Activated CD8-positive, alpha-beta memory T cell treated with anti-CD3 and anti-CD28 coated beads, Interleukin-2, amount 50 U/mL, for 48 hours (primary cell): ENCODE data around the gene DNAAF5.
A peak's percentile ranks its signal among the peaks of the same experiment; 100 is the strongest.

ENCODE experiments used
- DNase-seq: peaks from one replicate; pipeline ENCODE4 v3.0.0-alpha.2; 2020

Gene DNAAF5

DNA sequence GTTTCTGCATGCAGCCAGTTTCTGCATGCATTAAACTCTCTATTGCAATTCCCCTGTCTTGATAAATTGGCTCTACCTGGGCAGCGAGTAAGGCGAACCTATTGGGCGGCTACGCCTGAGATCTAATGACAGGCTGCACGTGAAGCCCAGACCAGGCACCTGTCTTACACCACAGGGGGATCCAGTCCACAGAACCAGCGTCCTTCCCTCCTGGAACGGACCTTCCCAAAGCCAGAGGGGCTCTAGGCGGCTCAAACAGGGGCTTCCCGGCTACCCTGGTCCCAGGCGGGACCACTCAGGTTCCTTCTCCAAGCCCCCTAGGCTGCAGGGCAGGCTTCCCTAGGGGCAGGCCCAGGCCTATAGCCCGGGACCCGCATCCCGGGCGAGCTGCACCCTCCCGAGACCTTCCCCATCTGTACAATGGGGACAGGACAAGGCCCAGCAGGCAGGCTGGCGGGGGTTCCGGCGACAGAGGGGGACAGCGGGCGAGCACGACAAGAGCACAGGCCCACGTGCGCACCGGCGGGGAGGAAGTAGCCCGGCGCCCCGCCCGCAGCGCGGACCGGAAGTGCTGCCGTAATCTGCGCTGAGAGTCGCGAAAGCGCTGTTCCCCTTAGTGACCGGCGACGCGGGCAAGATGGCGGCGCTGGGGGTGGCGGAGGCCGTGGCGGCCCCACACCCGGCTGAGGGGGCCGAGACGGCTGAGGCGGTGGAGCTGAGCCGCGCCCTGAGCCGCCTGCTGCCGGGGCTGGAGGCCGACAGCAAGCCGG, at the start of gene DNAAF5:
Gene DNAAF5, plus strand, starts transcription at position 616 of the 770 bp plus-strand sequence. Its CDS starts 22 bp downstream, at position 638.
- DNase-seq = peak; percentile 94

DNA sequence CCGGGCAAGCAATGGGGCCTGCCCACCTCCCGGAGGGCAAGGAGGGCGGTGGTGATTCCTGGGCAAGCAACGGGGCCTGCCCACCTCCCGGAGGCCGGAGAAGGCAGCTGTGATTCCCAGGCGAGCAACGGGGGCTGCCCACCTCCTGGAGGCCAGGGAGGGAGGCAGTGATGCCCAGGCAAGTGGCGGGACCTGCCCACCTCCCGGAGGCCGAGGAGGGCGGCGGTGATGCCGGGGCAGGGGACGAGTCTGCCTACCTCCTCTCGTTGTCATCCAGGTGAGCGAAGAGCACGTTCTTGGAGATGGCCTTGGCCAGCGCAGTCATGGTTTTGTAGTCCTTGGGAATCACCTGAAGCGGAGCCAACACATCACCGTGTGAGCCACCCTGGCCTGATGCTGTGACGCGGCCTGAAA, 49.5 kb upstream of the DNAAF5 start:
- no peak for DNase-seq

DNA sequence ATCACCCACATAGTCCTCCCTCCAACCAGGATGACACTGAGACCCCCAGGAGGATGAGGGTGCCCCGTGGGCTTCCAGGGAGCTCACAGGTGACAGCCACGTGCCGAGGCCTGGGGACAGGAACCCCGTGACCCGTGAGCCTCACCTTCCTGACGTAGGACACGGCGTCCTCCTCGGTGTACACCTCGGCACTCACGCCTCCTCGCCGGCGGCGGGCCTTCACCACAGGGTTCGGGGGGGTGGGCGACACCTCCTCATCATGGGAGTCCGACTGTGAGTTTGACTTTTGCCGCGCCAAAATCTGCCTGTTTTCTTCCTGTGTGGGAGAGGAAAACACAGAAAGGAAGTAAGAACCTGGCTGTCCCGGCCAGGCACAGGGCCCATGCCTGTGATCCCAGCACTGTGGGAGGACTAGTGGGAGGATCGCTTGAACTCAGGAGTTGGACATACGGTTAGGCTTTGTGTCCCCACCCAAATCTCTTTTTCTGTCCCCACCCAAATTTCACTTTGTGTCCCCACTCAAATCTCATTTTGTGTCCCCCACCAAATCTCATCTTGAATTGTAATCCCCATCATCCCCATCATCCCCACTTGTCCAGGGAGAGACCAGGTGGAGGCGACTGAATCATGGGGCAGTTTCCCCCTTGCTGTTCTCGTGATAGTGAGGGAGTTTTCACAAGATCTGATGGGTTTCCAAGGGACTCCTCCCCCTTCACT, 45.9 kb upstream of the DNAAF5 start:
- DNase-seq = no peak

DNA sequence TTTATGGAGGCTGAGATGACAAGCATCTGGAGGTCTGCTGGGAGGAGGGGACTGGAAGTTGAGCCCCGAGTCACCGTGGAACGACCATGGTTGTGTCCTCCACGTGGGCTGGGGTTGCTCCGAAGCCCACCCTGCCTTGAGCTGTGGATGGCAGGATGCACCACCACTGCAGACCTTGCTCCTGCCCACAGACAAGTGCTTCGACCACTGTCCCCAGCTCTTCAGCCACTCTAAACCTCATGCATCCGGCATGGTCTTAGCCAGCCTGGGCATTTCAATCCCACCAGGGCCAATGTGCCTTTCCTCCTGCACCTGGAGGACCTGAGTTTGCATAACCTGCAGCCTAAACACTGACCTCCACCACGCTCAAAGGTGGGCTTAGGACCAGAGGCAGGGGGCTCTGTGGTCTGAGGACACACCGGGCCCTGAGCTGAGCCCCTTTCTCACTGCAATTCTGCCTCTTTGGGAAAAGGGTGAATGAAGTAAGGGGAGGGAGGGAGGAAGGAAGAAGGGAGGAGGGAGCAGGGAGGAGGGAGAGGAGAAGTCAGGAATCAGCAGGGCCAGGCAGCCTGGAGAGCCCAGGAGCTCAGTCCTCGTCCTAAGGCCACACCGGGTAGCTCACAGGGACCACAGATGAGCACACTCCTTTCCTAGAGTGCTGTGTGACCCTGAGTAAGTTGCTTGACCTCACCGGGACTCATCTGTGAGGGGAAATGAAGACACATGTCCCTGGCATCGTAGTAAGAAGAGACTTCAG, 44.8 kb upstream of the DNAAF5 start:
- DNase-seq = no peak

DNA sequence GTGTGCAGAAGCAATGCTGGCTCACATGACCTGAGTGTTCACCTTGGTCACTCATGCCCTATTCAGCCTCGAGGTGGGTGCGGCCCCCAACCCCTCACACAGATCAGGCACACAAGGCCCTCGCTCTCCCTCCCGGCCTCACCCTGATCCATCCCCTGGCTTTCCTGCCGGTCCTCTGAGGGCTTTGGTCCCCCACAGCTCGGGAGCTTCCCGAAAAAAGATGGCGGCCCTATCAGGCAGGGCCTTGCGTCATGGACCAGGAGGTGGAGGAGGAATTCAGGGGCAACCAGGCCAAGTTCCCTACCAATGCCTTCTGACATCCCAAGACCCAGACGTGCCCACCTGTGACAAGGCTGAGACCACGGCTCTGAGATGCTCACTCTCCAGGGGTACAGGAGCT, 43.7 kb upstream of the DNAAF5 start:
- DNase-seq = no peak

DNA sequence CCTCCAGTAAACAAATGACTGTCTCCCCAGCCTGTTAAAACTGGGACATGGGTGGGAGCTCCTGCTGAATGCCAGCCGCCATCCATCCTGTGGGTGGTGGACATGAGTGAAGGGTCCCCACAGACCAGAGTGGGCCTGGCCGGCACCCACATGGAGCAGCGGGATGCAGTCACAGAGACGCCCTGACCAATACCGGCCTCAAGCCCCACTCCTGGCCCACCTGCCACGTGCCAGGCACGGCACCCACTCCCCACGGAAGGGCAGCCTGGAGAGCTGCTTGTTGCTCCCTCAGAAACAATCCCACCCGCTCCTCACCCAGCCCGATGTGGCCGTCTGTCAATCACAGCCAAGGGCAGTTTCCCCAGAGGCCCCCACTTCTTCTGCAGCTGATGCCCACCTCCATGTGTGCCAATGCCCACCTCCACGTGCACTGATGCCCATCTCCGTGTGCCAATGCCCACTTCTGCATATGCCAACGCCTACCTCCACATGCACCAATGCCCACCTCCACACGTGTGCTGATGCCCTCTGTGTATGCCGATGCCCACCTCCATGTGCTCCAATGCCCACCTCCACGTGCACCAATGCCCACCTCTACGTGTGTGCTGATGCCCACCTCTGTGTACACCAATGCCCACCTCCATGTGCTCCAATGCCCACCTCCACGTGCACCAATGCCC, 42.8 kb upstream of the DNAAF5 start:
- no peak for DNase-seq

DNA sequence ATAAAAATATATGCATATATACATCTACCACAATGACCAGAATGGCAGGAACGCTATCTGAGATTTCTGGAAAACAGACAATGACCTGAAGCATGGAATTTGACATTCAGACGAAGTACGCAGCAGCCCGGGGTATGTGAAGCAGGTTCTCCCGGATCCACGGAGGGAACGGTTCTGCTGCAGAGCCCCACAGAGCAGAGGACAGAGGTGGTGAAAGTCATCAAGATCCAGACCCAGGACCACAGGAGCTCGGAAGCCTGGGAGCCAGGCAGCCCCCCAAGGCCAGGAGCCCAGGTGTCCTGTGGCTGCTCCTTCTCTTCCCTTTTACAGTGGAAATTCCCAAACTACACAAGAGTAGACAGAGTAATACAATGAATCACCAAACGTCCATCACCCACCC, 42.1 kb upstream of the DNAAF5 start:
- no peak for DNase-seq

DNA sequence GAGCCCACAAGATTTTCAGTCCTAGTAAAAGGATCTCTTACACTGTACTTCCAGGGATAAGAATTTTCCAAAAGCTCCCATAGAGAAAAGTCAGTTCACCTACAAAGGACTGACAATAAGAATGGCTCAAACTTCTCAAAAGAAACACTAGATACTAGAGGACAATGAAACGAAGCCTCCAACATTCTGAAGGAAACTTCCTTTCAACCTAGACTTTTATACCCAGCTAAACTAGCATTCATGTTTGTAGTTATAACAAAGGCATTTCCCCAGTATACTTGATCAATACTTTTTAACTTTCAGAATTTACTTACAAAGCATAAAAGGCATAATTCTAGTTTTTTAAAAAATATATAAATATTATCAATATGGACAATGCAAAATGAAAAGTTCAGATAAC, 41.0 kb upstream of the DNAAF5 start:
- no peak for DNase-seq

DNA sequence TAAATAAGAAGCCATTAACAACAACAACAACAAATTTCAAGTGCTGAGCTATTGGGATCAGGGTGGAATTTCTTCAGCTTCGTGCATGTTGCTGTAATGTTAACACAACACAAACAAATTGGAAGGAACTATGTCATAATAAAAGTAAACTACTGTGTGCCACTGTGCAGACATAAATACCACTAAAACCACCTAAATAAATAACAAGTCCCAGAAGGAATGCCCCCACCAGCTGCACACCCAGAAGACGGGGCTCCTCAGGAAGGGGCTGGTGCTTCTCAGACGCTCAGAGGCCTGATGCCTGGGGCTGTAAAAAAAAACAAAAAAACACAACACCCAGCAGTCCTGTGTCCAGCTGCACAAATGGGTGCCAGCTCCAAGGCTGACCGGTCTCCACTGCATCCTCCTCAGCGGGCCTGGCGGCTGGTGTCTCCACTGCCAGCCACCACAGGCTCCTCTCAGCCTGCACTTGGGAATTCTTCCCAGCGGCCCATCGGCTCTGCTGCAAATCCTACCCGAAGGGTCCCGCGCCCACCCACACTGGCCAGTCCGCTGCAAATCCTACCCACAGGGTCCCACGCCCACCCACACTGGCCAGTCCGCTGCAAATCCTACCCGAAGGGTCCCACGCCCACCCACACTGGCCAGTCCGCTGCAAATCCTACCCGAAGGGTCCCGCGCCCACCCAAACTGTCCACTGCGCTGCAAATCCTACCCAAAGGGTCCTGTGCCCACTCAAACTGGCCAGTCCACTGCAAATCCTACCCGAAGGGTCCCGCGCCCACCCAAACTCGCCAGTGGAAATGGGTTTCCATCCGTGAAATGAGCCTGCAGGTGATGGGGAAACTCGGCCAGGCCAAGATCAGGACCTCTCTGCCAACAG, 35.8 kb upstream of the DNAAF5 start:
- no peak for DNase-seq

DNA sequence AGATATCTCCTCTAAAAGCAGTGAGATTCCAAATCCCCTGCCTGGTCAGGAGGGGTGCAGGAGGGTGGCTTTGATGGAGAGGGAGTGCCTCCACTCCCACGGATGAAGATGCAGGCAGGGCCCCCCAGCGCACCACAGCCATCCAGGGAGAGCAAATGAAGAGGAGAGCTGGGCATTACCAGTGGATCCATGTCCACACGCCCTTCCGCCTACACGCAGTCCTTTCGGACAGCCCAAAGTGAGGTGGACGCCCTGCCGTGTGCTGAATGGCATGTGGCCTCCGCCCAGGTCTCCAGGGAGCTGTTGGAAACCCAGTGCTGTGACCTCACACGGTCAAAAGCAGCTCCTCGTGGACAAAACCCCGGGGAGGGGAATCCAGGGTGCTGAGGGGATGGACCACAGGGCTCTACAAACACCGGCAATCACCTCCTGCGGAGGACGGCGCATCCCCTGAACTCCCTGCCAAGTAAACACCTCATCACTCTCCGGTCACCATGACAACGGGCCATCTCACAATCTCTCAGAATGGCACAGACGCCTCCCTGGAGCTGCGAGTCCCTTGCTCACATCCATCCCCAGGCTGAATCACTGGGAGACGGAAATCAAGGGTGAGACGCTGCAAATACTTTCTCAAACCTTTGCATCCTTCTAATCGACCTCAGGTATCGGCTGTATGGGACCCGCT, 35.0 kb upstream of the DNAAF5 start:
- no peak for DNase-seq

DNA sequence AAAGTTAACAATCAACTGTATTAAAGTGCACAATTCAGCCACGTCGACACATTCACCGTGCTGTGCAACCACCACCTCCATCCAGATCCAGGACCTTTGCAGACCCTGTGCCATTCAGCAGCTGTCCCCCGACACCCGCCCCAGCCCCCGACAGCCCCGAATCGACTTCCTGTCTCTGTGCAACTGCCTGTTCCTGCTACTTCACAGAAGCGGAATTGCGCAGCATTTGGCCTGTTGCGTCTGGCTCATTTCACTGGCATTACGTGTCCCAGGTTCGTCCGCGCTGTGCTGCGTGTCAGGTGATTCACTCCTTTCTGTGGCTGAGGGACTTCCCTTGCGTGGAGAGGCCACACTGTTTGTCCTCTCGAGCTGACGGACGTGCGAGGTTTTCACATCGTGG, 33.2 kb upstream of the DNAAF5 start:
- DNase-seq = no peak

DNA sequence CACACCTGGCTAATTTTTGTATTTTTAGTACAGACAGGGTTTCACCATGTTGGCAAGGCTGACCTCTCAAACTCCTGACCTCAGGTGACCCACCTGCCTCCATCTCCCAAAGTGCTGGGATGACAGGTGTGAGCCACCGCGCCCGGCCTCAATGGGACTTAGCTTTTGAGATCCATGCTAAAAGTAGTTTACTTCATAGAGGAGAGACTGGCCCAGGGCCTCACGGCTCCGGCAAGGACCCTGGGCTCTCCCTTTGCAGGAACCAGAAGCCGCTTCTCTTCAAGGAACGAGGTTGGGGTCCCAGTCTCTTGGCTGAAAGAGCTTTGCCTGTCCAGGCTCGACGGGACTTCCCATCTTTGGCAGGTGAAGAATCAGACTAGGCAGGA, 30.1 kb upstream of the DNAAF5 start:
- no peak for DNase-seq

DNA sequence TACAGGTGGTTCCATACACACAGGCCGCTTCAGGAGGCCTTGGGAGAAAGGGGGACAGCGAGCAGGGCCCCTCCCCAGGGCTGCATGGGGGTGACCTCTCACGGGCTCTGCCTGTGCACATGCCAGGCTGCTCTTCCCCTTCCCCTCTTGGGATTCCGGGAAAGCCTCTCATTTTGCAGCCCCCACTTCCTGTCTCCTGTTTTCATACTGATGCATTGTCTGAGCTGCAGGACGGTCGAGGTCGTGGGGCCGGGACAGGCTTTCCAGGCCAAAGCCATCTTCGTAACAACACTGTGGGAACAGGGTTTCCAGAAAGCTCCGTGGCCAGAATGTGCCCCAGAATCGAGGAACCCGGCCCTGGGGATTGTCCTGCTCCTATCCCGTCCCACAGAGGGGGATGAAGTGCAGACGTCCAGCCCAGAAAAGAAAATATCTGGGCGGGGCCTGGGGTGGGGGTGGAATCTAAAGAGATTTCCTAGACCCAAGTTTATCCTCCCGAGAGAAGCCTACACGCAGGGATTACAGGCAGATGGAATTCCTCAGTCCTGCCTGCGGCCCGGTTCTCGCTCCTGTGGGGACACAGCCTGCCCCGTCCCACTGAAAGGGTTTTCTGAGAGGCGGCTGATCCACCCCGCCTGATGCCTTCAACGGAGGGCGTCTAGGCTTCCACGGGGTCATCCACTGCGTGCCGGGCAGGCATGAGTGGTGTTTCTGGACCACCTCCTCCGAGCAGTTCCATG, 29.5 kb upstream of the DNAAF5 start:
- no peak for DNase-seq

DNA sequence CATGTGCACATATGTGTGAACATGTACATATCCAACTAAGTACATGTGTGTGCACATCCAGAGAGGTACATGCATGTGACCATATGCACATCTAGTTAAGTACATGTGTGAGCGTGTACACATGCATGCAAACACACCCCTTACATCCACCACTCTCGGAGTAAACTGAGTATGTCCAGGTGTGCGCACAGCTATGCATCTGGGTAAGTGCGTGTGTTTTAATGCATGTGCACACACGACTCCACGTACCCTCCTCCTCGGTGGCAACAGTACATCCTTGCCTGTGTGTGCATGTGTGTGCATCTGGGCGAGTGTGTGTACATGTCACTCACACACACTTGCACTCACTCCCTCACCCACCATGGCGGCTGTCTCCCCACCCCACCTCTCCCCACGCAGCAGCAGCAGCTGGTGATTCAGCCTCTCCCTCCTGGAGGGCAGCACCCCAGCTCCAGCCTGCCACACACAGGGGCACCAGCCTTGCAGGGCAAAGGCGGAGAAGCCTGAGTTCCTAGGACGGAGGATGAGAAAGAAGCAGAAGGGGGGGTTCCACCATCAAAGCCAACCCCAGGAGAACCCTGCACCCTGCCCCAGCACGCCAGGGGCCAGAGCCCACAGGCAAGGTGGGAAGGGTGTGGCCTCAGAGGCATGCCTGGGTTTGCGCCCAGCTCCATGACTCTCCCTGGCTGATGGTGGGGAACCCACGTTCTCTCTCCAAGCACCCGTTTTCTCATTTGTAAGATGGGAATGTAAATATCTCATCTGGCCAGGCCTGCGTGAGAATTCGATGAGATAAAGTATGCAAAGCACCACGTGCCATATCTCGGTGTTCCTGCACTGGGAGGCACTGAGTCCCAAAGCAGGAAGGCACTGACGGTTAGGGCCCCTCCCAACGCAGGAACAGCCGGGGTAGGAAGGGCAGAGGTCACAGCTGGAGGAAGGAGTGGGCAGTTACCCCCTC, 27.7 kb upstream of the DNAAF5 start:
- no peak for DNase-seq

DNA sequence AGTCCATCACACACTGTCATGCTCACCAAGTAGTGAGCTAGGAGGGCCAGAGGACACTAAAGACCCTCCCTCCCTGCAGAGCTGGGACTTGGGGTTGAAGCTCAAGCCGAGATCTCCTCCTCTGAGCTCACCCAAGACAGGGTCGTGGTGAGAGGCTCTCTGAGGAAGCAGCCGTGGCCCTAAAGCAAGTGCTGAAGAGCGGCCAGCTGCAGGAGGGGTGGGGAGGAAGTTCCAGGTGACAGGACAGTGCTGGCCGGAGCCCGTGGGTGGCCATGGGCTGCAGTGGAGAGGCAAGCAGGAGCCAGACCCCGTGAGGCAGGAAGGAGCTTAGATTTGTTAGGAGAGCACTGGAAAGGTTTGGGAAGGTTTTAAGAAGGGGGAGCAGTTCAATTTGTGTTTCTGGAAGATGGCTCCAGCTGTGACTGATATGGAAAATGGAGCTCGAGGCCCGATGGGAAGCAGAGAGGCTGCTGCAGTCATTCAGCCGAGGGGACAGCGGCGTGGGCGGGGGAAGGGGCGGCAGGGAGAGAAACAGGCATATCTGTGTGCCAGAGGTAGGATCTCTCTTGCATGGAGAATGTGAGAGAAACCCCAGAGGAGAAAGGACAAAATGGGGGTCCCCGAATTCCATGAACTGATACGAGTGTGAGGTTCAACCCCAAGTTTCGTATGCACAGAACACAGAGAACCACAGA, 26.9 kb upstream of the DNAAF5 start:
- no peak for DNase-seq

DNA sequence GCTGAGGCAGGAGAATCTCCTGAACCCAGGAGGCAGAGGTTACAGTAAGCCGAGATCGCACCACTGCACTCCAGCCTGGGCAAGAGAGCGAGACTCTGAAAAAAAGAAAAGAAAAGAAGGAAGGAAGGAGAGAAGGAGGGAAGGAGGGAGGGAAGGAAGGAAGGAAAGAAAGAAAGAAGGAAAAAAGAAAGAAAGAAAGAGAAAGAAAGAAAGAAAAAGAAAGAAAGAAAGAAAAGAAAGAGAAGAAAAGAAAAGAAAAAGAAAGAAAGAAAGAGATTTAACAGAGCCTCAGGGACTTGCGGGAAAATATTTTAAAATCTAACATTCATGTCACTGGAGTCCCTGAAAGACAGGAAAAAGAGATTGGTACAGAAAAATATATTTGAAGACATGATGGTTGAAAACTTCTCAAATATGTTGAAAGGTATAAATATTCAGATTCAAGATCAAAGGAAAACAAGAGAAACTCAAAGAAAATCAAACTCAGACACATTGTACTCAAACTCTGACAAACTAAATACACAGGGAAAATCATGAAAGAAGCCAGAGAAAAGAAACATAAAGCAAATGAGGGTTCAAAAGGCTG, 25.3 kb upstream of the DNAAF5 start:
- no peak for DNase-seq

DNA sequence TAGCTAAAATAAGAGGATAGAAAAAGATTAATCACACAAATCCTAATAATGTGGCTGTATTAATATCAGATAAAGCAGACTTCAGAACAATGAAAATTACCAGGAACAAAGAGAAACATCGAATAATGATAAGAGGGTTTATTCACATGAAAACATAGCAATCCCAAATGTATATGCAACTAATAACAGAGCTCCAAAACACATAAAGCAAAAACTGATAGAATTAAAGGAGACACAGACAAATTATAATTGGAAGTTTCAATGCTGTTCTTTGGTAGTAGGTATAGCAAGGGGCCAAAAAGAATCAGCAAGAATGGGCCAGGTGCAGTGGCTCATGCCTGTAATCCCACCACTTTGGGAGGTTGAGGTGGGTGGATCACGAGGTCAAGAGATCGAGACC, 23.4 kb upstream of the DNAAF5 start:
- no peak for DNase-seq

DNA sequence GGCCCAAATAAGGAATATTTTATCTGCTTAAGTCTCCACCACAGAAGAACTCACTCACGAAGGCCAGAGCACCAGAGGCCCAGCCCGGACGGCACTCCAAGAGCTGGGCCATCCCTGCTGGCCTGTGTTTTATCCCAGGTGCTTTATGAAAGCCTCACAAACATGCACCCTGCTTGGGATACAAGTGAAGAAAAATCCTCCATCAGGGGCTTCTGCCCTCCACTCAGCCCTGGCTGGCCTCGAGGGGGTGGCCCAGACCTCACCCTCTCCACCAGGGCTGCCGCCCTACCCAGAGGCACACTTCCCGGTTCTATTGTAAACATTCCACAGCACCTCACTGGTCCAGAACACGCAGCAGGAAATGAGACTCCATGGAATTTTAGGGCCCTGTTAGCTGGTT, 19.8 kb upstream of the DNAAF5 start:
- DNase-seq = no peak
